ENCODE measurements around the gene ALDH1L2. TPM values are rescaled to one million over a fixed set of nuclear protein-coding genes. Genes with fewer than 3 reads are reported as not detected.

The ALDH1L2 gene
- total RNA-seq, 4 donors from 2014 or later: 4.0 to 8.1 (median 7.1) TPM

DNA sequence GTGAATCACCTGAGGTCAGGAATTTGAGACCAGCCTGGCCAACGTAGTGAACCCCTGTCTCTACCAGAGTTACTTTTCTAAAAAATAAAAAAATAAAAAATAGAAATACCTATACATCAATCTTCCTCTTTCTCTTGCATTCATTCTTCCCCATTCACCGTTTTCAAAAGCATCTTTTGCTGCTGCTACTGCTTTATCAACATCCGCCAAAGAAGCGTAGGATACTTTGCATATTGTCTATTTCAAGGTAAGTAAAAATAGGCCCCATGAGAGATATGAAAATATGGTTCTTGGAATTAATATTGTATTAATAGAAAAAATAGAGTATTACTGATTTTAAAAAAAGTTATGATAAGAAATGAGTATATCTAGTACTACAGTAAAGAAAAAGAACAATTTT, 32.3 kb downstream of the ALDH1L2 start:
- H3K4me3 ChIP-seq: no peak overlapping the region
- WGBS, 2 donors (ENCODE audit: low coverage in 1 of 2): 77 to 79% methylated on average over 4 of the region's 4 CpGs
- peaks cover 0 to 14% (median 0%) of the 10 kb centered on the region in 3 donors for H3K9me3 ChIP-seq
- H3K27me3 ChIP-seq: no peaks in the 10 kb centered on the region
- H3K27ac ChIP-seq: no peak overlapping the region
- ATAC-seq: no peak
- H3K36me3 ChIP-seq: peaks cover 0 to 71% of the 10 kb centered on the region in 2 donors
- TF ChIP-seq, protein P1, sequence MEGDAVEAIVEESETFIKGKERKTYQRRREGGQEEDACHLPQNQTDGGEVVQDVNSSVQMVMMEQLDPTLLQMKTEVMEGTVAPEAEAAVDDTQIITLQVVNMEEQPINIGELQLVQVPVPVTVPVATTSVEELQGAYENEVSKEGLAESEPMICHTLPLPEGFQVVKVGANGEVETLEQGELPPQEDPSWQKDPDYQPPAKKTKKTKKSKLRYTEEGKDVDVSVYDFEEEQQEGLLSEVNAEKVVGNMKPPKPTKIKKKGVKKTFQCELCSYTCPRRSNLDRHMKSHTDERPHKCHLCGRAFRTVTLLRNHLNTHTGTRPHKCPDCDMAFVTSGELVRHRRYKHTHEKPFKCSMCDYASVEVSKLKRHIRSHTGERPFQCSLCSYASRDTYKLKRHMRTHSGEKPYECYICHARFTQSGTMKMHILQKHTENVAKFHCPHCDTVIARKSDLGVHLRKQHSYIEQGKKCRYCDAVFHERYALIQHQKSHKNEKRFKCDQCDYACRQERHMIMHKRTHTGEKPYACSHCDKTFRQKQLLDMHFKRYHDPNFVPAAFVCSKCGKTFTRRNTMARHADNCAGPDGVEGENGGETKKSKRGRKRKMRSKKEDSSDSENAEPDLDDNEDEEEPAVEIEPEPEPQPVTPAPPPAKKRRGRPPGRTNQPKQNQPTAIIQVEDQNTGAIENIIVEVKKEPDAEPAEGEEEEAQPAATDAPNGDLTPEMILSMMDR (IDR thresholded peaks at IDR 0.05): no peak
- TF ChIP-seq POLR2A (IDR thresholded peaks at IDR 0.05) (no peak), POLR2AphosphoS5 (IDR thresholded peaks at IDR 0.05) (no peak), EP300 (IDR thresholded peaks at IDR 0.05) (no peak)
- peaks cover 0 to 4% (median 0%) of the 10 kb centered on the region in 3 donors for H3K4me1 ChIP-seq

DNA sequence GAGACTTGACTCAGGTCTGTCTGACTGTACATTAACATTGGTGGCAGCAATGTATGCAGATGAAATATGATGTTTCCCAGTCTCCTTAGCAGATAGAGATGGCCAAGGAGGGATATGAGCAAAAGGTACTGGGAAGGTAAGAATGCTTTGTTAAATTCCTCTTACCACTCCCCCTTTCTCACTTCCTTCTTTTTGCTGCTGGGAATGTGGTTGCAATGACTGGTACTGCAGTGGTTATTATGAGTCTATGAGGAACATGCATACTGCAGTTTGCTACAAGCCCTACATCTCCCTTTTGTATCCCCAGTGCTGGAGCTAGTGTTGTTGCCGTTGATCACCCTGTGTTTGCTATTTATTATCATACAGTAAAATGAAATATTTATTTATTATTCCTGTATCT, 35.9 kb downstream of the ALDH1L2 start:
- Histone ChIP-seq H3K9me3 (no peaks in the 10 kb centered on the region), H3K4me3 (no peak overlapping the region), H3K27me3 (no peaks in the 10 kb centered on the region), H3K27ac (no peak overlapping the region), H3K36me3 (peaks cover 0 to 50% of the 10 kb centered on the region in 2 donors), H3K4me1 (peaks cover 0 to 4% (median 0%) of the 10 kb centered on the region in 3 donors)
- WGBS, 2 donors (ENCODE audit: low coverage in 1 of 2): 100% methylated on average over 1 of the region's 1 CpG
- TF ChIP-seq POLR2A (IDR thresholded peaks at IDR 0.05) (no peak), POLR2AphosphoS5 (IDR thresholded peaks at IDR 0.05) (no peak), EP300 (IDR thresholded peaks at IDR 0.05) (no peak)
- TF ChIP-seq, protein P1 (IDR thresholded peaks at IDR 0.05): no peak
- no peak for ATAC-seq

DNA sequence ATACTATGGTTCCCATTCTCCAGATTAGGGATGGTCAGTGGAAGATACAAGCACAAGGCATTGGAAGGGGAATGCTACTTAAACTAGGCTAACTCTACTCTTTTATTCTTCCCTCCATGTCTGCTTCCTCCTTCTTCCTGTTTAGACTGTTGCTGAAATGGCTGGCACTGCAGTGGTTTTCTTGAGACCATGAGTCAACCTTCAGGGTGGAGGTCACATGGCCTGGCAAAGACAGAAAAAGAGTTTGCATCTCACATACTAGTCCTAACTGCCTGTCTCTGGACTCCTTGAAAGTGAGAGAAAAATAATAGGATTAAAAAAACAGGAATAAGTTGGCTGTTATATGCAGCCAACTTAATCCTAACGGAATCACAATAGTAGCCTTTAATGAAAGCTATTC, 37.0 kb downstream of the ALDH1L2 start:
- Histone ChIP-seq H3K27me3 (no peaks in the 10 kb centered on the region), H3K4me3 (no peak overlapping the region), H3K4me1 (no peaks in the 10 kb centered on the region), H3K27ac (no peak overlapping the region), H3K36me3 (peaks cover 0 to 50% of the 10 kb centered on the region in 2 donors), H3K9me3 (no peaks in the 10 kb centered on the region)
- TF ChIP-seq, protein P1 (IDR thresholded peaks at IDR 0.05): no peak
- TF ChIP-seq POLR2AphosphoS5 (IDR thresholded peaks at IDR 0.05) (no peak), POLR2A (IDR thresholded peaks at IDR 0.05) (no peak), EP300 (IDR thresholded peaks at IDR 0.05) (no peak)
- ATAC-seq: no peak
- WGBS, 2 donors (ENCODE audit: low coverage in 1 of 2): 87 to 100% methylated on average over 1 of the region's 1 CpG

DNA sequence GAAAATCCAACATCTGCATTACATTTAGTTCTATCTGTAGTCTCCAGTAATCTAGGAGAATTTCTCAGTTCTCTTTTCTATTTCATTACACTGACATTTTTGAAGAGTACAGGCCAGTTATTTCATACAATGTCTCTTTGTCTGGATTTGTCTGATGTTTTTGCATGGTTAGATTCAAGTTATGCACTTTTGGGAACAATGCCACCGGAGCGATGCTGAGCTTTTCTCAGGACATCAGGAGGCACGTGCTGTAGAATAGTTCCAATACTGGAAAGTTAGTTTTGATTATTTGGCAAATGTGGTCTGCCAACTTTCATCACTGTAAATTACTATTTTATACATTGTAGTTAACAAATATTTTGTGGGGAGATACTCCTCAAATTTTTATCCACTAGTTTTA, 43.1 kb downstream of the ALDH1L2 start:
- Histone ChIP-seq H3K9me3 (no peaks in the 10 kb centered on the region), H3K4me1 (peaks cover 0 to 5% (median 0%) of the 10 kb centered on the region in 3 donors), H3K4me3 (no peak overlapping the region), H3K27me3 (no peaks in the 10 kb centered on the region), H3K27ac (no peak overlapping the region), H3K36me3 (peaks cover 0 to 9% of the 10 kb centered on the region in 2 donors)
- WGBS, 2 donors (ENCODE audit: low coverage in 1 of 2): 26 to 43% methylated on average over 3 of the region's 3 CpGs
- TF ChIP-seq POLR2AphosphoS5 (IDR thresholded peaks at IDR 0.05) (no peak), POLR2A (IDR thresholded peaks at IDR 0.05) (no peak), EP300 (IDR thresholded peaks at IDR 0.05) (no peak)
- TF ChIP-seq, protein P1 (IDR thresholded peaks at IDR 0.05): no peak
- no peak for ATAC-seq

DNA sequence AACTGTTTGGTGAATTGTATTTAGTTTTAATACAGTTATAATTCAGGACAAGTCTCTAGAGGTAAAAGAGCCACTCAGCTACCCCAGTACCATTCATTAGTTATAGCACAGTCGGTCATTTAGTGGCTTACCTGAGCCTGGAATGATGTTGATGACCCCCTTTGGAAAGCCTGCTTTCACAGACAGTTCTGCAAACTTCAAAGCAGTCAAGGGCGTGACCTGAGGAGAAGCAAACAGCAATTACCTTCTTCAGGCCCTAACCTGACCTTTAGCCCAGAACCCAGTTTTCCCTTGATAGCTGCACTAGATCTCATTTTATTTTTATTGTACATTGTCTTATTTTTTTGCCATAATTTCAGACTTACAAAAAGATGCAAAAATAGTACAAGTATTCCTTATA, 43.8 kb downstream of the ALDH1L2 start:
- no peak for ATAC-seq
- WGBS, 2 donors (ENCODE audit: low coverage in 1 of 2): 88 to 95% methylated on average over 1 to 2 of the region's 2 CpGs
- H3K4me1 ChIP-seq: peaks cover 0 to 5% (median 0%) of the 10 kb centered on the region in 3 donors

More for the DNA sequence above, 43.8 kb downstream of the ALDH1L2 start:
- no peaks in the 10 kb centered on the region for H3K27me3 ChIP-seq
- H3K27ac ChIP-seq: no peak overlapping the region
- H3K36me3 ChIP-seq: peaks cover 0 to 9% of the 10 kb centered on the region in 2 donors
- H3K4me3 ChIP-seq: no peak overlapping the region
- TF ChIP-seq POLR2AphosphoS5 (IDR thresholded peaks at IDR 0.05) (no peak), POLR2A (IDR thresholded peaks at IDR 0.05) (no peak), EP300 (IDR thresholded peaks at IDR 0.05) (no peak)
- TF ChIP-seq, protein P1 (IDR thresholded peaks at IDR 0.05): no peak
- no peaks in the 10 kb centered on the region for H3K9me3 ChIP-seq
